Measurements from ENCODE around the gene SMIM35. TPM values are rescaled to one million over a fixed set of nuclear protein-coding genes. Genes with fewer than 3 reads are reported as not detected.

SMIM35 gene
- total and polyA plus RNA-seq, 2 of the 4 experiments (the other 2 are of a cell fraction): not detected

- H3K4me3 ChIP-seq (ENCODE audit: insufficient read depth, low read depth, low read length): no peak overlapping the region
- intact Hi-C loops (cut with micrococcal nuclease): no loop called here
- H4K91ac ChIP-seq (ENCODE audit: insufficient read depth, low read depth, low read length): no peak overlapping the region
- H3K4ac ChIP-seq (ENCODE audit: low read depth, low read length): no peak overlapping the region
- no peak overlapping the region for H3K4me2 ChIP-seq (ENCODE audit: low read depth, low read length)
- H4K8ac ChIP-seq (ENCODE audit: low read depth in 2 of 2, low read length in 2 of 2): no peak overlapping the region
- H4K20me1 ChIP-seq (ENCODE audit: insufficient read depth, low read length): no peaks in the 10 kb centered on the region
- H3K36me3 ChIP-seq (ENCODE audit: control insufficient read depth, insufficient read depth, low read length): no peaks in the 10 kb centered on the region
- no peak overlapping the region for H3K18ac ChIP-seq (ENCODE audit: low read depth, low read length)
- WGBS, 2 experiments (ENCODE audit: extremely low coverage in 2 of 2, insufficient read length in 1 of 2): 30% methylated on average over 2 of the region's 4 CpGs; no CpG with 5 or more reads in 1 of the 2 experiments
- no peak overlapping the region for H2BK15ac ChIP-seq (ENCODE audit: low read depth, low read length)
- H3K79me1 ChIP-seq (ENCODE audit: low read depth in 1 of 2, low read length in 2 of 2): no peaks in the 10 kb centered on the region
- BruUV-seq (replicated peaks): no TSS peak
- no peak overlapping the region for H2BK5ac ChIP-seq (ENCODE audit: low read depth, low read length, poor library complexity, severe bottlenecking)
- H3K4me1 ChIP-seq (ENCODE audit: control insufficient read depth, insufficient read depth, low read length): peaks cover 2% of the 10 kb centered on the region; the same call in 1 of the 2 replicates
- H3K56ac ChIP-seq (ENCODE audit: extremely low read depth, insufficient read depth, low read length): no peak overlapping the region
- no peak overlapping the region for H4K5ac ChIP-seq (ENCODE audit: low read depth, low read length)
- TF ChIP-seq RCOR1 (IDR thresholded peaks at IDR 0.05; ENCODE audit: insufficient replicate concordance, low read length) (no peak), NFE2L2 (IDR thresholded peaks at IDR 0.05; ENCODE audit: low read depth, low read length) (no peak), BHLHE40 (IDR thresholded peaks at IDR 0.05; ENCODE audit: low read depth, low read length) (no peak), RFX5 (IDR thresholded peaks at IDR 0.05; ENCODE audit: low read depth, low read length) (no peak), CTCF (conservative IDR thresholded peaks at IDR 0.05; ENCODE audit: low read depth, low read length) (no peak), USF2 (IDR thresholded peaks at IDR 0.05; ENCODE audit: low read depth, low read length) (no peak), MAFK (IDR thresholded peaks at IDR 0.05; ENCODE audit: low read depth, low read length) (no peak)
- H3K9me3 ChIP-seq (ENCODE audit: control insufficient read depth, insufficient read depth, low read length): no peaks in the 10 kb centered on the region
- ChIA-PET CTCF (no interaction called here), POLR2A (ENCODE audit: unreplicated experiment) (no interaction called here)
- in situ Hi-C loops (cut with MboI; ENCODE audit: low sequenced_read_pairs): no loop called here
- DNase-seq (no peak), ATAC-seq (ENCODE audit: low read depth) (no peak)
- H3K23ac ChIP-seq (ENCODE audit: low read depth, low read length): no peak overlapping the region
- H3K9me1 ChIP-seq (ENCODE audit: insufficient read depth, low read length): no peaks in the 10 kb centered on the region
- no peak overlapping the region for H2BK120ac ChIP-seq (ENCODE audit: low read depth, low read length)
- no peak overlapping the region for H2AK5ac ChIP-seq (ENCODE audit: low read depth, low read length)
- dilution Hi-C loops (cut with HindIII; ENCODE audit: low sequenced_read_pairs, unreplicated experiment): no loop called here
- H2BK20ac ChIP-seq (ENCODE audit: low read depth, low read length): no peak overlapping the region
- peaks cover 18% of the 10 kb centered on the region for H3K27me3 ChIP-seq (ENCODE audit: control insufficient read depth, insufficient read depth, low read length)
- no peak overlapping the region for H2AFZ ChIP-seq (replicated peaks; ENCODE audit: low read length, poor library complexity)
- no peak overlapping the region for H3K27ac ChIP-seq (ENCODE audit: insufficient read depth, low read length)
- H3K9ac ChIP-seq (ENCODE audit: low read depth, low read length): no peak overlapping the region
- no peak overlapping the region for H3K14ac ChIP-seq (replicated peaks; ENCODE audit: low read depth, low read length)
- no peak overlapping the region for H2AK9ac ChIP-seq (replicated peaks; ENCODE audit: low read depth, low read length, poor library complexity)
Measured at GRCh38 chr11:117984476-117984875, 102.3 kb downstream of the SMIM35 start.
